ENCODE measurements around the gene CBX5.

The CBX5 gene

GRCh38 chr12:54304187-54304810 lies 24.4 kb upstream of the CBX5 start:
- H3K4me1 ChIP-seq (ENCODE audit: control insufficient read depth in 2 of 2, insufficient read depth in 2 of 2, low read length in 2 of 2): peaks cover 8 to 10% of the 10 kb centered on the region in 2 donors
- no peaks in the 10 kb centered on the region for H3K9me3 ChIP-seq (ENCODE audit: control insufficient read depth in 2 of 2, low read length in 2 of 2)
- no peak overlapping the region for H3K9ac ChIP-seq (ENCODE audit: low read depth in 1 of 2, low read length in 2 of 2)
- no peaks in the 10 kb centered on the region for H3K36me3 ChIP-seq (ENCODE audit: control insufficient read depth in 2 of 2, insufficient read depth in 2 of 2, low read length in 2 of 2)
- no peak overlapping the region for H3K4me3 ChIP-seq (ENCODE audit: low read length in 2 of 2)
- no peak overlapping the region for H3K27ac ChIP-seq (ENCODE audit: low read depth in 2 of 2, low read length in 2 of 2)
- peaks cover 17 to 24% of the 10 kb centered on the region in 2 donors for H3K27me3 ChIP-seq (ENCODE audit: control insufficient read depth in 2 of 2, insufficient read depth in 2 of 2, low read length in 2 of 2)

- Histone ChIP-seq H3K9me3 (ENCODE audit: control insufficient read depth in 2 of 2, low read length in 2 of 2) (no peaks in the 10 kb centered on the region), H3K27me3 (ENCODE audit: control insufficient read depth in 2 of 2, insufficient read depth in 2 of 2, low read length in 2 of 2) (peaks cover 20 to 29% of the 10 kb centered on the region in 2 donors), H3K4me3 (ENCODE audit: low read length in 2 of 2) (no peak overlapping the region), H3K27ac (ENCODE audit: low read depth in 2 of 2, low read length in 2 of 2) (no peak overlapping the region), H3K9ac (ENCODE audit: low read depth in 1 of 2, low read length in 2 of 2) (no peak overlapping the region), H3K4me1 (ENCODE audit: control insufficient read depth in 2 of 2, insufficient read depth in 2 of 2, low read length in 2 of 2) (peaks cover 8 to 10% of the 10 kb centered on the region in 2 donors), H3K36me3 (ENCODE audit: control insufficient read depth in 2 of 2, insufficient read depth in 2 of 2, low read length in 2 of 2) (no peaks in the 10 kb centered on the region)
Observed at GRCh38 chr12:54303640-54304039, 23.7 kb upstream of the CBX5 start.

- Histone ChIP-seq H3K36me3 (ENCODE audit: control insufficient read depth in 2 of 2, insufficient read depth in 2 of 2, low read length in 2 of 2) (no peaks in the 10 kb centered on the region), H3K4me3 (ENCODE audit: low read length in 2 of 2) (no peak overlapping the region), H3K9me3 (ENCODE audit: control insufficient read depth in 2 of 2, low read length in 2 of 2) (no peaks in the 10 kb centered on the region), H3K4me1 (ENCODE audit: control insufficient read depth in 2 of 2, insufficient read depth in 2 of 2, low read length in 2 of 2) (peaks cover 6 to 8% of the 10 kb centered on the region in 2 donors), H3K27me3 (ENCODE audit: control insufficient read depth in 2 of 2, insufficient read depth in 2 of 2, low read length in 2 of 2) (peaks cover 19 to 29% of the 10 kb centered on the region in 2 donors), H3K27ac (ENCODE audit: low read depth in 2 of 2, low read length in 2 of 2) (peak overlapping the region in 1 of 2 donors; percentile 9), H3K9ac (ENCODE audit: low read depth in 1 of 2, low read length in 2 of 2) (no peak overlapping the region)
Observed at GRCh38 chr12:54301428-54302048, 21.6 kb upstream of the CBX5 start.

GRCh38 chr12:54300732-54301427 lies 21.0 kb upstream of the CBX5 start, which contains the start of gene NFE2:
NFE2 (minus strand) TSS chr12:54301015; CDS start chr12:54295248, 5,767 bp downstream.
- Histone ChIP-seq H3K27ac (ENCODE audit: low read depth in 2 of 2, low read length in 2 of 2) (peak within 1 kb of the TSS in 1 of 2 donors; percentile 9), H3K9ac (ENCODE audit: low read depth in 1 of 2, low read length in 2 of 2) (peak within 1 kb of the TSS in 1 of 2 donors; percentile 6), H3K4me3 (ENCODE audit: low read length in 2 of 2) (peak within 1 kb of the TSS; percentile 30 to 44), H3K27me3 (ENCODE audit: control insufficient read depth in 2 of 2, insufficient read depth in 2 of 2, low read length in 2 of 2) (peaks cover 19 to 29% of the 10 kb centered on the region in 2 donors), H3K36me3 (ENCODE audit: control insufficient read depth in 2 of 2, insufficient read depth in 2 of 2, low read length in 2 of 2) (no peaks in the 10 kb centered on the region), H3K9me3 (ENCODE audit: control insufficient read depth in 2 of 2, low read length in 2 of 2) (no peaks in the 10 kb centered on the region), H3K4me1 (ENCODE audit: control insufficient read depth in 2 of 2, insufficient read depth in 2 of 2, low read length in 2 of 2) (peaks cover 6 to 8% of the 10 kb centered on the region in 2 donors)

- Histone ChIP-seq H3K36me3 (ENCODE audit: control insufficient read depth in 2 of 2, insufficient read depth in 2 of 2, low read length in 2 of 2) (no peaks in the 10 kb centered on the region), H3K9ac (ENCODE audit: low read depth in 1 of 2, low read length in 2 of 2) (no peak overlapping the region), H3K4me1 (ENCODE audit: control insufficient read depth in 2 of 2, insufficient read depth in 2 of 2, low read length in 2 of 2) (peaks cover 6 to 8% of the 10 kb centered on the region in 2 donors), H3K27me3 (ENCODE audit: control insufficient read depth in 2 of 2, insufficient read depth in 2 of 2, low read length in 2 of 2) (peaks cover 19 to 29% of the 10 kb centered on the region in 2 donors), H3K4me3 (ENCODE audit: low read length in 2 of 2) (no peak overlapping the region), H3K9me3 (ENCODE audit: control insufficient read depth in 2 of 2, low read length in 2 of 2) (no peaks in the 10 kb centered on the region), H3K27ac (ENCODE audit: low read depth in 2 of 2, low read length in 2 of 2) (no peak overlapping the region)
Observed at GRCh38 chr12:54300225-54300731, 20.4 kb upstream of the CBX5 start.

- Histone ChIP-seq H3K9ac (ENCODE audit: low read depth in 1 of 2, low read length in 2 of 2) (no peak overlapping the region), H3K36me3 (ENCODE audit: control insufficient read depth in 2 of 2, insufficient read depth in 2 of 2, low read length in 2 of 2) (no peaks in the 10 kb centered on the region), H3K4me3 (ENCODE audit: low read length in 2 of 2) (no peak overlapping the region), H3K27me3 (ENCODE audit: control insufficient read depth in 2 of 2, insufficient read depth in 2 of 2, low read length in 2 of 2) (peaks cover 19 to 29% of the 10 kb centered on the region in 2 donors), H3K4me1 (ENCODE audit: control insufficient read depth in 2 of 2, insufficient read depth in 2 of 2, low read length in 2 of 2) (peaks cover 6 to 8% of the 10 kb centered on the region in 2 donors), H3K9me3 (ENCODE audit: control insufficient read depth in 2 of 2, low read length in 2 of 2) (no peaks in the 10 kb centered on the region), H3K27ac (ENCODE audit: low read depth in 2 of 2, low read length in 2 of 2) (no peak overlapping the region)
Observed at GRCh38 chr12:54299515-54300224, 19.7 kb upstream of the CBX5 start.

- Histone ChIP-seq H3K27me3 (ENCODE audit: control insufficient read depth in 2 of 2, insufficient read depth in 2 of 2, low read length in 2 of 2) (peaks cover 19 to 29% of the 10 kb centered on the region in 2 donors), H3K9ac (ENCODE audit: low read depth in 1 of 2, low read length in 2 of 2) (no peak overlapping the region), H3K27ac (ENCODE audit: low read depth in 2 of 2, low read length in 2 of 2) (no peak overlapping the region), H3K4me3 (ENCODE audit: low read length in 2 of 2) (no peak overlapping the region), H3K4me1 (ENCODE audit: control insufficient read depth in 2 of 2, insufficient read depth in 2 of 2, low read length in 2 of 2) (peaks cover 6% of the 10 kb centered on the region in 2 donors), H3K9me3 (ENCODE audit: control insufficient read depth in 2 of 2, low read length in 2 of 2) (no peaks in the 10 kb centered on the region), H3K36me3 (ENCODE audit: control insufficient read depth in 2 of 2, insufficient read depth in 2 of 2, low read length in 2 of 2) (no peaks in the 10 kb centered on the region)
Observed at GRCh38 chr12:54298904-54299303, 19.0 kb upstream of the CBX5 start.

- Histone ChIP-seq H3K9me3 (ENCODE audit: control insufficient read depth in 2 of 2, low read length in 2 of 2) (no peaks in the 10 kb centered on the region), H3K4me3 (ENCODE audit: low read length in 2 of 2) (no peak overlapping the region)
Observed at GRCh38 chr12:54296393-54297099, 16.6 kb upstream of the CBX5 start.

GRCh38 chr12:54294953-54295566 lies 15.1 kb upstream of the CBX5 start:
- Histone ChIP-seq H3K4me3 (ENCODE audit: low read length in 2 of 2) (no peak overlapping the region), H3K27ac (ENCODE audit: low read depth in 2 of 2, low read length in 2 of 2) (no peak overlapping the region), H3K36me3 (ENCODE audit: control insufficient read depth in 2 of 2, insufficient read depth in 2 of 2, low read length in 2 of 2) (no peaks in the 10 kb centered on the region), H3K9ac (ENCODE audit: low read depth in 1 of 2, low read length in 2 of 2) (no peak overlapping the region), H3K4me1 (ENCODE audit: control insufficient read depth in 2 of 2, insufficient read depth in 2 of 2, low read length in 2 of 2) (no peaks in the 10 kb centered on the region), H3K27me3 (ENCODE audit: control insufficient read depth in 2 of 2, insufficient read depth in 2 of 2, low read length in 2 of 2) (peaks cover 10 to 12% of the 10 kb centered on the region in 2 donors), H3K9me3 (ENCODE audit: control insufficient read depth in 2 of 2, low read length in 2 of 2) (no peaks in the 10 kb centered on the region)

More at GRCh38 chr12:54296393-54297099, 16.6 kb upstream of the CBX5 start:
- no peaks in the 10 kb centered on the region for H3K36me3 ChIP-seq (ENCODE audit: control insufficient read depth in 2 of 2, insufficient read depth in 2 of 2, low read length in 2 of 2)
- no peak overlapping the region for H3K27ac ChIP-seq (ENCODE audit: low read depth in 2 of 2, low read length in 2 of 2)
- peaks cover 14 to 26% of the 10 kb centered on the region in 2 donors for H3K27me3 ChIP-seq (ENCODE audit: control insufficient read depth in 2 of 2, insufficient read depth in 2 of 2, low read length in 2 of 2)
- no peak overlapping the region for H3K9ac ChIP-seq (ENCODE audit: low read depth in 1 of 2, low read length in 2 of 2)
- peaks cover 6% of the 10 kb centered on the region in 2 donors for H3K4me1 ChIP-seq (ENCODE audit: control insufficient read depth in 2 of 2, insufficient read depth in 2 of 2, low read length in 2 of 2)
